Uterus (tissue), 4 donors: ENCODE results near the gene EMP2. TPM values are rescaled to one million over a fixed set of nuclear protein-coding genes. Genes with fewer than 3 reads are reported as not detected.

Source experiments
- DNase-seq, 2 donors: peaks; one replicate each; pipeline ENCODE4 v3.0.0-alpha.2; 2019 to 2020
- H3K27ac ChIP-seq, 2 donors: fragments of 200-600 bp; sonication (generic); 1 replicate in 1 of 2; 2 replicates in 1 of 2; pipeline ENCODE4 v1.5.1; 2016 to 2018
- H3K27me3 ChIP-seq, 2 donors: fragments of 200-600 bp; sonication (generic); one replicate each; pipeline ENCODE4 v1.5.1; 2018 to 2019; ENCODE audit warnings: control low read depth in 1 of 2
- H3K36me3 ChIP-seq, 2 donors: fragments of 200-600 bp; sonication (generic); one replicate each; pipeline ENCODE4 v1.5.1; 2019; ENCODE audit warnings: control low read depth in 1 of 2
- H3K4me1 ChIP-seq, 2 donors: fragments of 200-600 bp; sonication (generic); one replicate each; pipeline ENCODE4 v1.5.1; 2018 to 2019; ENCODE audit warnings: control low read depth in 1 of 2
- H3K4me3 ChIP-seq, 2 donors: fragments of 200-600 bp; sonication (generic); 1 replicate in 1 of 2; 2 replicates in 1 of 2; pipeline ENCODE4 v1.5.1; 2018 to 2019; ENCODE audit warnings: mild to moderate bottlenecking in 1 of 2
- H3K9me3 ChIP-seq, 2 donors: fragments of 200-600 bp; sonication (generic); one replicate each; pipeline ENCODE4 v1.5.1; 2019; ENCODE audit warnings: control low read depth in 1 of 2
- POLR2A ChIP-seq, 2 donors: fragments of 450-650 bp; IDR thresholded peaks; one replicate each; pipeline ENCODE4 v1.6.1; 2016; ENCODE audit warnings: antibody characterized with exemption in 2 of 2, mild to moderate bottlenecking in 1 of 2, moderate library complexity in 1 of 2
- intact Hi-C: fragments of 100-400 bp; cut with DNase I; formaldehyde crosslinking; loops from one replicate; pipeline ENCODE4 v1.15.1; 2023; ENCODE audit warnings: low total_unique reads
- total RNA-seq, 4 donors: library from RNA; depleted of rRNA in 3 of 4; stranded (reverse); fragments of >200 nt in 3 of 4; gene quantifications; one replicate each; pipeline versions ENCODE4 v1.1.0 to v1.2.4, GENCODE V29; 2014 to 2023
- TF ChIP-seq, protein P1 (sequence below), 4 experiments: fragments of 200-600 bp in 2 of 4; fragments of 450-650 bp in 2 of 4; sonication (generic) in 2 of 4; IDR thresholded peaks; one replicate each; pipeline ENCODE4 v1.5.1; 2016 to 2019; ENCODE audit warnings: antibody characterized with exemption in 4 of 4, mild to moderate bottlenecking in 2 of 4, moderate library complexity in 1 of 4
- donor health status: DM: yes; HTN: yes; CAD: no.

Gene EMP2
- total RNA-seq, 4 donors from 2014 or later = 16.4 to 88.3 (median 32.1) TPM

DNA sequence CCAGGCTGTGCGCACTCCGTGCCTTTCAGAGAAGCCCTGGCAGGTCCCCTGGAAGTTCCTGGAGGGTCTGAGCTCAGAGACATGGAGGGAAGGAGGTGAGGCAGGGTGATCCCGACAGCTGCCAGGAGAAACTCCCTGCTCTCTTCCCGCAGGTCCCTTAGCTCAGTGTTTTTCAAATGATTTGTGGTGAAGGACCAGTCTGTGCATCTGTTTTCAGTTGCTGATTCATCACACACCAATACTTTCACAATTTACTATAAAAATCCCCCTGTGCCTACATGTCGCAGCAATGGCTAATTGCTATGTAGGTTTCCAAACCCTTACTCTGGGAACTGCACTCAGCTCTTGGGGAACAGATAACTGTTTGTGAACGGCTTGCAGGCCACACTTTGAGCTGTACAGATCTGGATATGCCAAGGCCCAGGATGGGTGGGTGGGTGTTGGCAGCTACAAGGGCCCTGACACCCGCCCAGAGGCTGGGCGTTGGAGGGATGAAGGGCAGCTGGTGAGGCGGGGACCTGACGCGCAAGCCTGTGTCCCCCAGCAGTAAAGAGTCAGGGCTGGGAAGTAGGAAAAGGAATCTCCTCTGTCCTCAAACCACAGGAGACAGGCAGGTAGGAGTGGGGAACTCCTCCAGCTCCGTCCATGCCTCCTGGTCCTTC lies 20.5 kb upstream of the EMP2 start:
- DNase-seq = no peak
- Histone ChIP-seq H3K9me3 (no peaks in the 10 kb centered on the region), H3K36me3 (no peaks in the 10 kb centered on the region), H3K4me1 (no peaks in the 10 kb centered on the region), H3K27ac (no peak overlapping the region), H3K27me3 (no peaks in the 10 kb centered on the region), H3K4me3 (no peak overlapping the region)
- TF ChIP-seq, protein P1, sequence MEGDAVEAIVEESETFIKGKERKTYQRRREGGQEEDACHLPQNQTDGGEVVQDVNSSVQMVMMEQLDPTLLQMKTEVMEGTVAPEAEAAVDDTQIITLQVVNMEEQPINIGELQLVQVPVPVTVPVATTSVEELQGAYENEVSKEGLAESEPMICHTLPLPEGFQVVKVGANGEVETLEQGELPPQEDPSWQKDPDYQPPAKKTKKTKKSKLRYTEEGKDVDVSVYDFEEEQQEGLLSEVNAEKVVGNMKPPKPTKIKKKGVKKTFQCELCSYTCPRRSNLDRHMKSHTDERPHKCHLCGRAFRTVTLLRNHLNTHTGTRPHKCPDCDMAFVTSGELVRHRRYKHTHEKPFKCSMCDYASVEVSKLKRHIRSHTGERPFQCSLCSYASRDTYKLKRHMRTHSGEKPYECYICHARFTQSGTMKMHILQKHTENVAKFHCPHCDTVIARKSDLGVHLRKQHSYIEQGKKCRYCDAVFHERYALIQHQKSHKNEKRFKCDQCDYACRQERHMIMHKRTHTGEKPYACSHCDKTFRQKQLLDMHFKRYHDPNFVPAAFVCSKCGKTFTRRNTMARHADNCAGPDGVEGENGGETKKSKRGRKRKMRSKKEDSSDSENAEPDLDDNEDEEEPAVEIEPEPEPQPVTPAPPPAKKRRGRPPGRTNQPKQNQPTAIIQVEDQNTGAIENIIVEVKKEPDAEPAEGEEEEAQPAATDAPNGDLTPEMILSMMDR (IDR thresholded peaks at IDR 0.05) = no peak
- TF ChIP-seq POLR2A (IDR thresholded peaks at IDR 0.05) = no peak
- intact Hi-C loops = no loop called here

DNA sequence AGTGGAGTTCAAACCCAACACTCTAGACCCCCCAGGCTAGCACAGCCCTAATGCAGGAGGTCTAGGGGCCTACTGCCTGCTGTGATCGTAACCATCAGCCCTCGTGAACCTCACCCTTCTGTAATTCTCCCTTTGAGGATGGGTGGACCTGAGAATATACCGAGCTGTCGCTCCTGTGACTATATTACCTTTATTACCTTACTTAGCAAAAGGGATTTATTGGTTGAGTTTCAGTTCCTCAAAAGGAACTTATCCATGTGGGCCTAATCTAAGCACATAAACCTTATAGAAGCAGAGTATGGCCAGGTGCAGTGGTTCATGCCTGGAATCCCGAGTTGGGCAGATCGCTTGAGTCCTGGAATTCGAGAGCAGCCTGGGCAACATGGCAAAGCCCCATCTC lies 19.2 kb upstream of the EMP2 start:
- H3K4me1 ChIP-seq = no peaks in the 10 kb centered on the region
- no peaks in the 10 kb centered on the region for H3K27me3 ChIP-seq
- intact Hi-C loops = no loop called here
- H3K9me3 ChIP-seq = no peaks in the 10 kb centered on the region
- H3K4me3 ChIP-seq = no peak overlapping the region
- TF ChIP-seq, protein P1 (IDR thresholded peaks at IDR 0.05) = no peak
- TF ChIP-seq POLR2A (IDR thresholded peaks at IDR 0.05) = no peak
- H3K27ac ChIP-seq = no peak overlapping the region
- H3K36me3 ChIP-seq = no peaks in the 10 kb centered on the region
- DNase-seq = no peak

DNA sequence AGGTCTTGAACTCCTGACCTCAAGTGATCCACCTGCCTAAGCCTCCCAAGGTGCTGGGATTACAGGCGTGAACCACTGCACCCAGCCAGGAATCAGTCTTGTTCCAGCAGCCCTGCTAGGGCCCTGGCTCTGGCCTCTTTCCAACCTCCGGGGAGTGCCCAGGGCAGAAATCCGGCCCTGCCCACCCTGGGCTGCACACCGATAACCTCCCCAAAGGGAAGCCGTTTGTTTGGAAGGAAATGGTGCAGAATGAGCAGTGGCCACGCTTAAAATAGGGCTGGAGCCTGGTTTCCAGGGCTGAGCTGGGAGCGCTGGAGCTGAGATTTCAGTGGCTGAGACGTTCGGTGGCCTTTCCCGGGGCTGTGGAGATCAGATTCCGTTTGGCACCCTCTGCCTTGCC lies 17.8 kb upstream of the EMP2 start:
- Histone ChIP-seq H3K4me1 (no peaks in the 10 kb centered on the region), H3K9me3 (no peaks in the 10 kb centered on the region), H3K27me3 (no peaks in the 10 kb centered on the region), H3K4me3 (no peak overlapping the region), H3K27ac (no peak overlapping the region), H3K36me3 (no peaks in the 10 kb centered on the region)
- TF ChIP-seq, protein P1 (IDR thresholded peaks at IDR 0.05) = no peak
- no peak for TF ChIP-seq POLR2A (IDR thresholded peaks at IDR 0.05)
- peak; percentile 24 to 47 for DNase-seq
- intact Hi-C loops = no loop called here

DNA sequence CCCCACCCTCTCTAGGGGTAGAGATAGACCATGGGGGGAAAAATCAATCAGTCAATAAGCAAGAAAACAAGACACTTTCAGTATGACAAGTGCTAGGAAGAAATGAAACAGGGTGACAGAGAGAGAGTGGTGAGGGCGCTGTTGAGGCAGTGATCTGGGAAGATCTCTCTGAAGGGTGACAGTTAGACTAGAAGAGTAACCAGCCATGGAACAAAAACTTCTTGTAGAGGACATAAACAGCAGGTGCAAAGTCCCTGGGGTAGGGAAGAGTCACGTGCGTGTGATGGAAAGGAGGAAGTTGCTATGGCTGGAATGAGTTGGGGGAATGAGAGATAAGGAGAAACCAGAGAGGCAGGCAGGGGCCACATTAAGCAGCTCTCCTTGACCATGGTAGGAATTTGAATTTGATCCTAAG lies 16.8 kb upstream of the EMP2 start:
- TF ChIP-seq, protein P1 (IDR thresholded peaks at IDR 0.05) = no peak
- no peak for TF ChIP-seq POLR2A (IDR thresholded peaks at IDR 0.05)
- no peaks in the 10 kb centered on the region for H3K4me1 ChIP-seq
- no peak for DNase-seq
- no peak overlapping the region for H3K4me3 ChIP-seq
- H3K27me3 ChIP-seq = no peaks in the 10 kb centered on the region
- no peak overlapping the region for H3K27ac ChIP-seq
- intact Hi-C loops = no loop called here
- H3K36me3 ChIP-seq = no peaks in the 10 kb centered on the region
- H3K9me3 ChIP-seq = no peaks in the 10 kb centered on the region

DNA sequence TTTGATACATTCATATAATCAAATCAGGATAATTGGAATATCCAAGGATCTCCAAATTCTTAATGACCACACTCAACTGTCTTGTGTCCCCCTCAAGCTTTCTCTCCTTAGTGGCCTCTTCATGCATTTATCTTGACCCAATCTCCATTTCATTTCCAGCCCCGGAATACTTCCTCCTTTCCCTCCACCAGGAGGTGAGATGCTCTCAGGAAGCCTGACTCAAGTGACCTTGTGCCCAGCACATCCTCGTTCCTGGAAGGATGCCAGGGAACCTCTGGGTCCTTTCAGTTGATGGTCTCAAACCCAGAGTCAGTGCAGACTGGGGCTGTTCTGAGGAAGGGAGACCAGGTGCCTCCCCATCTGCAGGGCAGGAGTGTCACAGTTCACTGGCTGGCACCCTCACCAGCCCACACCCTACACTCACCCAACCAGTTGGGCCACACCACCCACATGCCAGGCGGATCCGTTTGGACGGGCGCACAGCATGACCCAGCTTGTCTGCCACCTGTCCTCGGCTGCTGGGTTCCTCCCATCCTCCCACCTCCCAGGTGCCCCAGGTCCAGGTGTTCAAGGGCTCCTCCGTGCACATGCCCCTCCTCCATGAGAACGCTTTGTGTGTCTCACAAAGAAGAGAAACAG lies 14.0 kb upstream of the EMP2 start:
- Histone ChIP-seq H3K9me3 (no peaks in the 10 kb centered on the region), H3K4me1 (no peaks in the 10 kb centered on the region), H3K27ac (no peak overlapping the region), H3K36me3 (no peaks in the 10 kb centered on the region), H3K4me3 (no peak overlapping the region), H3K27me3 (no peaks in the 10 kb centered on the region)
- no peak for TF ChIP-seq POLR2A (IDR thresholded peaks at IDR 0.05)
- TF ChIP-seq, protein P1 (IDR thresholded peaks at IDR 0.05) = no peak
- DNase-seq = no peak
- intact Hi-C loops = no loop called here
